ENCODE results near the gene SKIC2.

SKIC2 gene

GRCh38 chr6:31947864-31948263 lies 11.1 kb upstream of the SKIC2 start:
- H3K9me3 ChIP-seq (ENCODE audit: control insufficient read depth, insufficient read depth, low read length), result no peaks in the 10 kb centered on the region
- no peaks in the 10 kb centered on the region for H4K20me1 ChIP-seq (ENCODE audit: control insufficient read depth, insufficient read depth, low read depth, low read length)
- no peak overlapping the region for H3K4me2 ChIP-seq (ENCODE audit: low read length)
- H3K9me2 ChIP-seq (replicated peaks; ENCODE audit: control insufficient read depth, low read length), result no peaks in the 10 kb centered on the region
- H3K79me2 ChIP-seq (ENCODE audit: control insufficient read depth, low read length), result no peaks in the 10 kb centered on the region
- H3K36me3 ChIP-seq (ENCODE audit: control insufficient read depth, low read length), result peaks cover 18% of the 10 kb centered on the region
- no peaks in the 10 kb centered on the region for H3K4me1 ChIP-seq (ENCODE audit: control insufficient read depth, low read length)
- H3K4me3 ChIP-seq (ENCODE audit: low read length), result no peak overlapping the region
- peaks cover 3% of the 10 kb centered on the region; the same call in 1 of the 2 replicates for H3K27me3 ChIP-seq (ENCODE audit: control insufficient read depth, low read length)
- H3K27ac ChIP-seq (ENCODE audit: low read depth, low read length), result no peak overlapping the region
- TF ChIP-seq, protein P1, sequence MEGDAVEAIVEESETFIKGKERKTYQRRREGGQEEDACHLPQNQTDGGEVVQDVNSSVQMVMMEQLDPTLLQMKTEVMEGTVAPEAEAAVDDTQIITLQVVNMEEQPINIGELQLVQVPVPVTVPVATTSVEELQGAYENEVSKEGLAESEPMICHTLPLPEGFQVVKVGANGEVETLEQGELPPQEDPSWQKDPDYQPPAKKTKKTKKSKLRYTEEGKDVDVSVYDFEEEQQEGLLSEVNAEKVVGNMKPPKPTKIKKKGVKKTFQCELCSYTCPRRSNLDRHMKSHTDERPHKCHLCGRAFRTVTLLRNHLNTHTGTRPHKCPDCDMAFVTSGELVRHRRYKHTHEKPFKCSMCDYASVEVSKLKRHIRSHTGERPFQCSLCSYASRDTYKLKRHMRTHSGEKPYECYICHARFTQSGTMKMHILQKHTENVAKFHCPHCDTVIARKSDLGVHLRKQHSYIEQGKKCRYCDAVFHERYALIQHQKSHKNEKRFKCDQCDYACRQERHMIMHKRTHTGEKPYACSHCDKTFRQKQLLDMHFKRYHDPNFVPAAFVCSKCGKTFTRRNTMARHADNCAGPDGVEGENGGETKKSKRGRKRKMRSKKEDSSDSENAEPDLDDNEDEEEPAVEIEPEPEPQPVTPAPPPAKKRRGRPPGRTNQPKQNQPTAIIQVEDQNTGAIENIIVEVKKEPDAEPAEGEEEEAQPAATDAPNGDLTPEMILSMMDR (IDR thresholded peaks at IDR 0.05; ENCODE audit: low read depth, low read length, poor library complexity, severe bottlenecking), result no peak
- no peak for TF ChIP-seq EZH2phosphoT487 (IDR thresholded peaks at IDR 0.05; ENCODE audit: borderline replicate concordance, low read length)
- no peaks in the 10 kb centered on the region for H3F3A ChIP-seq (ENCODE audit: control insufficient read depth, insufficient read depth)

GRCh38 chr6:31948306-31948705 lies 10.7 kb upstream of the SKIC2 start:
- no peaks in the 10 kb centered on the region for H3K9me2 ChIP-seq (replicated peaks; ENCODE audit: control insufficient read depth, low read length)
- no peaks in the 10 kb centered on the region for H3K79me2 ChIP-seq (ENCODE audit: control insufficient read depth, low read length)
- no peak overlapping the region for H3K4me2 ChIP-seq (ENCODE audit: low read length)
- no peaks in the 10 kb centered on the region for H4K20me1 ChIP-seq (ENCODE audit: control insufficient read depth, insufficient read depth, low read depth, low read length)
- H3K4me1 ChIP-seq (ENCODE audit: control insufficient read depth, low read length), result no peaks in the 10 kb centered on the region
- H3K36me3 ChIP-seq (ENCODE audit: control insufficient read depth, low read length), result peaks cover 23% of the 10 kb centered on the region
- no peaks in the 10 kb centered on the region for H3F3A ChIP-seq (ENCODE audit: control insufficient read depth, insufficient read depth)
- no peak overlapping the region for H3K4me3 ChIP-seq (ENCODE audit: low read length)
- peaks cover 3% of the 10 kb centered on the region; the same call in 1 of the 2 replicates for H3K27me3 ChIP-seq (ENCODE audit: control insufficient read depth, low read length)
- H3K27ac ChIP-seq (ENCODE audit: low read depth, low read length), result no peak overlapping the region
- TF ChIP-seq, protein P1 (IDR thresholded peaks at IDR 0.05; ENCODE audit: low read depth, low read length, poor library complexity, severe bottlenecking), result no peak
- TF ChIP-seq EZH2phosphoT487 (IDR thresholded peaks at IDR 0.05; ENCODE audit: borderline replicate concordance, low read length), result no peak
- H3K9me3 ChIP-seq (ENCODE audit: control insufficient read depth, insufficient read depth, low read length), result no peaks in the 10 kb centered on the region

- Histone ChIP-seq H4K20me1 (ENCODE audit: control insufficient read depth, insufficient read depth, low read depth, low read length) (no peaks in the 10 kb centered on the region), H3K4me1 (ENCODE audit: control insufficient read depth, low read length) (no peaks in the 10 kb centered on the region), H3K36me3 (ENCODE audit: control insufficient read depth, low read length) (peaks cover 28% of the 10 kb centered on the region), H3K4me3 (ENCODE audit: low read length) (no peak overlapping the region), H3K4me2 (ENCODE audit: low read length) (no peak overlapping the region), H3K27ac (ENCODE audit: low read depth, low read length) (no peak overlapping the region), H3K27me3 (ENCODE audit: control insufficient read depth, low read length) (peaks cover 3% of the 10 kb centered on the region; the same call in 1 of the 2 replicates), H3K9me3 (ENCODE audit: control insufficient read depth, insufficient read depth, low read length) (no peaks in the 10 kb centered on the region), H3F3A (ENCODE audit: control insufficient read depth, insufficient read depth) (no peaks in the 10 kb centered on the region), H3K9me2 (replicated peaks; ENCODE audit: control insufficient read depth, low read length) (no peaks in the 10 kb centered on the region), H3K79me2 (ENCODE audit: control insufficient read depth, low read length) (no peaks in the 10 kb centered on the region)
- no peak for TF ChIP-seq EZH2phosphoT487 (IDR thresholded peaks at IDR 0.05; ENCODE audit: borderline replicate concordance, low read length)
- TF ChIP-seq, protein P1 (IDR thresholded peaks at IDR 0.05; ENCODE audit: low read depth, low read length, poor library complexity, severe bottlenecking), result no peak
Observed at GRCh38 chr6:31948753-31949413, 10.1 kb upstream of the SKIC2 start.
